ENCODE measurements around the gene GALNTL6. TPM values are rescaled to one million over a fixed set of nuclear protein-coding genes. Genes with fewer than 3 reads are reported as not detected.

Gene GALNTL6
- total and polyA plus RNA-seq, 2 experiments from 2014 or later, result 0.38 to 0.40 TPM

DNA sequence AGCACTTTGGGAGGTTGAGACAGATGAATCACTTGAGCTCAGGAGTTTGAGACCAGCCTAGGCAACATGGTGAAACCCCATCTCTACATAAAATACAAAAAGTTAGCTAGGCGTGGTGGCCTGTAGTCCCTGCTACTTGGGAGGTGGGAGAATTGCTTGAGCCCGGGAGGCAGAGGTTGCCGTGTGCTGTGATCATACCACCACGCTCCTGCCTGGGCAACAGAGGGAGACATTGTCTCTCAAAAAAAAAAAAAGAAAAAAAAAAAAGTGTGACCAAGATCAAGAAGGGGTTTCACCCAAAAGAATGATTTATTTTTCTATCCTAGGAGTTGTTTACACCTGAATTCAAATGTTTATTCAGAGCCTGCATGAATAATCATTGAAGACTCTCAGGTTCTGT lies 783.0 kb downstream of the GALNTL6 start:
- Histone ChIP-seq H4K20me1 (replicated peaks; ENCODE audit: insufficient read depth) (no peaks in the 10 kb centered on the region), H3K79me2 (replicated peaks; ENCODE audit: insufficient read depth) (no peaks in the 10 kb centered on the region), H3K4me2 (no peak overlapping the region), H3K27me3 (ENCODE audit: insufficient read depth) (no peaks in the 10 kb centered on the region), H3F3A (replicated peaks; ENCODE audit: low read depth) (no peaks in the 10 kb centered on the region), H3K4me3 (no peak overlapping the region), H3K36me3 (ENCODE audit: insufficient read depth) (no peaks in the 10 kb centered on the region), H3K9me2 (ENCODE audit: insufficient read depth) (no peaks in the 10 kb centered on the region), H2AFZ (no peak overlapping the region), H3K4me1 (ENCODE audit: insufficient read depth) (no peaks in the 10 kb centered on the region; the same call in 1 of the 2 replicates), H3K27ac (ENCODE audit: low read depth) (no peak overlapping the region)
- no peaks in the 10 kb centered on the region for H3K9me3 Mint-ChIP-seq
- TF ChIP-seq, protein P1, sequence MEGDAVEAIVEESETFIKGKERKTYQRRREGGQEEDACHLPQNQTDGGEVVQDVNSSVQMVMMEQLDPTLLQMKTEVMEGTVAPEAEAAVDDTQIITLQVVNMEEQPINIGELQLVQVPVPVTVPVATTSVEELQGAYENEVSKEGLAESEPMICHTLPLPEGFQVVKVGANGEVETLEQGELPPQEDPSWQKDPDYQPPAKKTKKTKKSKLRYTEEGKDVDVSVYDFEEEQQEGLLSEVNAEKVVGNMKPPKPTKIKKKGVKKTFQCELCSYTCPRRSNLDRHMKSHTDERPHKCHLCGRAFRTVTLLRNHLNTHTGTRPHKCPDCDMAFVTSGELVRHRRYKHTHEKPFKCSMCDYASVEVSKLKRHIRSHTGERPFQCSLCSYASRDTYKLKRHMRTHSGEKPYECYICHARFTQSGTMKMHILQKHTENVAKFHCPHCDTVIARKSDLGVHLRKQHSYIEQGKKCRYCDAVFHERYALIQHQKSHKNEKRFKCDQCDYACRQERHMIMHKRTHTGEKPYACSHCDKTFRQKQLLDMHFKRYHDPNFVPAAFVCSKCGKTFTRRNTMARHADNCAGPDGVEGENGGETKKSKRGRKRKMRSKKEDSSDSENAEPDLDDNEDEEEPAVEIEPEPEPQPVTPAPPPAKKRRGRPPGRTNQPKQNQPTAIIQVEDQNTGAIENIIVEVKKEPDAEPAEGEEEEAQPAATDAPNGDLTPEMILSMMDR (conservative IDR thresholded peaks at IDR 0.05; ENCODE audit: low read depth in 2 of 2), result peak; percentile 41 to 48; a peak in 3 of 4 replicates
- TF ChIP-seq, protein P2, sequence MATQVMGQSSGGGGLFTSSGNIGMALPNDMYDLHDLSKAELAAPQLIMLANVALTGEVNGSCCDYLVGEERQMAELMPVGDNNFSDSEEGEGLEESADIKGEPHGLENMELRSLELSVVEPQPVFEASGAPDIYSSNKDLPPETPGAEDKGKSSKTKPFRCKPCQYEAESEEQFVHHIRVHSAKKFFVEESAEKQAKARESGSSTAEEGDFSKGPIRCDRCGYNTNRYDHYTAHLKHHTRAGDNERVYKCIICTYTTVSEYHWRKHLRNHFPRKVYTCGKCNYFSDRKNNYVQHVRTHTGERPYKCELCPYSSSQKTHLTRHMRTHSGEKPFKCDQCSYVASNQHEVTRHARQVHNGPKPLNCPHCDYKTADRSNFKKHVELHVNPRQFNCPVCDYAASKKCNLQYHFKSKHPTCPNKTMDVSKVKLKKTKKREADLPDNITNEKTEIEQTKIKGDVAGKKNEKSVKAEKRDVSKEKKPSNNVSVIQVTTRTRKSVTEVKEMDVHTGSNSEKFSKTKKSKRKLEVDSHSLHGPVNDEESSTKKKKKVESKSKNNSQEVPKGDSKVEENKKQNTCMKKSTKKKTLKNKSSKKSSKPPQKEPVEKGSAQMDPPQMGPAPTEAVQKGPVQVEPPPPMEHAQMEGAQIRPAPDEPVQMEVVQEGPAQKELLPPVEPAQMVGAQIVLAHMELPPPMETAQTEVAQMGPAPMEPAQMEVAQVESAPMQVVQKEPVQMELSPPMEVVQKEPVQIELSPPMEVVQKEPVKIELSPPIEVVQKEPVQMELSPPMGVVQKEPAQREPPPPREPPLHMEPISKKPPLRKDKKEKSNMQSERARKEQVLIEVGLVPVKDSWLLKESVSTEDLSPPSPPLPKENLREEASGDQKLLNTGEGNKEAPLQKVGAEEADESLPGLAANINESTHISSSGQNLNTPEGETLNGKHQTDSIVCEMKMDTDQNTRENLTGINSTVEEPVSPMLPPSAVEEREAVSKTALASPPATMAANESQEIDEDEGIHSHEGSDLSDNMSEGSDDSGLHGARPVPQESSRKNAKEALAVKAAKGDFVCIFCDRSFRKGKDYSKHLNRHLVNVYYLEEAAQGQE (IDR thresholded peaks at IDR 0.05; ENCODE audit: unreplicated experiment), result no peak
- DNase-seq (ENCODE audit: low spot score) (peak; percentile 41), ATAC-seq (peak; percentile 85)
- no peak overlapping the region for H3K27ac Mint-ChIP-seq
- 0 out of 3 replicates have a peak, but pooled peaks cover 2% of the 10 kb centered on the region for H3K4me1 Mint-ChIP-seq
- no peaks in the 10 kb centered on the region for H3K27me3 Mint-ChIP-seq (ENCODE audit: insufficient read depth, low read depth, poor library complexity)
- H3K36me3 Mint-ChIP-seq (ENCODE audit: low read depth), result no peaks in the 10 kb centered on the region
- no peak overlapping the region for H3K4me3 Mint-ChIP-seq

DNA sequence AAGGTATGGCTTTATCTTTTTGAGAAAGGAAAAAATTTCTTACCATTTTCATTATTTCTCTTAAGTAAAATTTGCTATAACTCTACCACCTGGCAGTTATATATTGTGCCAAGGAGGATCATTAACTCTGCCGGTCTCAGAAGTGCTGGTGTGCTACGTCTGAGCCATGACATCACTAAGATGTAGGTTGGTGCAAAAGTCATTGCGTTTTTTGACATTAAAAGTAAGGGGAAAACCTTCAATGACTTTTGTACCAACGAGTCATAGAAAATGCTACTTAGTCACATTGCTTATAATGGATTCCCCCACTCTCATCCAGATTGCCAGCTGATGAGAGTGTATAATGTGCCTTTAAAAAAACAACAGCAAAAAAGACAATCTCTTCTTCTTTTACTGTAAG lies 786.4 kb downstream of the GALNTL6 start:
- Mint-ChIP-seq H3K4me3 (no peak overlapping the region), H3K27me3 (ENCODE audit: insufficient read depth, low read depth, poor library complexity) (no peaks in the 10 kb centered on the region), H3K36me3 (ENCODE audit: low read depth) (no peaks in the 10 kb centered on the region), H3K4me1 (peaks cover 4% of the 10 kb centered on the region; the same call in 1 of the 3 replicates), H3K27ac (no peak overlapping the region), H3K9me3 (no peaks in the 10 kb centered on the region)
- Histone ChIP-seq H3K4me2 (no peak overlapping the region), H4K20me1 (replicated peaks; ENCODE audit: insufficient read depth) (no peaks in the 10 kb centered on the region), H3K27ac (ENCODE audit: low read depth) (no peak overlapping the region), H3K79me2 (replicated peaks; ENCODE audit: insufficient read depth) (no peaks in the 10 kb centered on the region), H3K9me2 (ENCODE audit: insufficient read depth) (no peaks in the 10 kb centered on the region), H3K27me3 (ENCODE audit: insufficient read depth) (no peaks in the 10 kb centered on the region), H3F3A (replicated peaks; ENCODE audit: low read depth) (no peaks in the 10 kb centered on the region), H2AFZ (no peak overlapping the region), H3K4me3 (no peak overlapping the region), H3K36me3 (ENCODE audit: insufficient read depth) (no peaks in the 10 kb centered on the region), H3K4me1 (ENCODE audit: insufficient read depth) (no peaks in the 10 kb centered on the region; the same call in 1 of the 2 replicates)
- ATAC-seq (no peak), DNase-seq (ENCODE audit: low spot score) (no peak)
- no peak for TF ChIP-seq POLR2AphosphoS5 (IDR thresholded peaks at IDR 0.05; ENCODE audit: low read depth)
- TF ChIP-seq EZH2 (IDR thresholded peaks at IDR 0.05; ENCODE audit: low read depth, unreplicated experiment), result no peak
- no peak for TF ChIP-seq JUNB (IDR thresholded peaks at IDR 0.05; ENCODE audit: unreplicated experiment)
- TF ChIP-seq CREB1 (CRISPR knock-in tag; IDR thresholded peaks at IDR 0.05; ENCODE audit: low read depth), result no peak
